ENCODE results near the gene CPNE7.
A peak's percentile ranks its signal among the peaks of the same experiment; 100 is the strongest.

Gene CPNE7

DNA sequence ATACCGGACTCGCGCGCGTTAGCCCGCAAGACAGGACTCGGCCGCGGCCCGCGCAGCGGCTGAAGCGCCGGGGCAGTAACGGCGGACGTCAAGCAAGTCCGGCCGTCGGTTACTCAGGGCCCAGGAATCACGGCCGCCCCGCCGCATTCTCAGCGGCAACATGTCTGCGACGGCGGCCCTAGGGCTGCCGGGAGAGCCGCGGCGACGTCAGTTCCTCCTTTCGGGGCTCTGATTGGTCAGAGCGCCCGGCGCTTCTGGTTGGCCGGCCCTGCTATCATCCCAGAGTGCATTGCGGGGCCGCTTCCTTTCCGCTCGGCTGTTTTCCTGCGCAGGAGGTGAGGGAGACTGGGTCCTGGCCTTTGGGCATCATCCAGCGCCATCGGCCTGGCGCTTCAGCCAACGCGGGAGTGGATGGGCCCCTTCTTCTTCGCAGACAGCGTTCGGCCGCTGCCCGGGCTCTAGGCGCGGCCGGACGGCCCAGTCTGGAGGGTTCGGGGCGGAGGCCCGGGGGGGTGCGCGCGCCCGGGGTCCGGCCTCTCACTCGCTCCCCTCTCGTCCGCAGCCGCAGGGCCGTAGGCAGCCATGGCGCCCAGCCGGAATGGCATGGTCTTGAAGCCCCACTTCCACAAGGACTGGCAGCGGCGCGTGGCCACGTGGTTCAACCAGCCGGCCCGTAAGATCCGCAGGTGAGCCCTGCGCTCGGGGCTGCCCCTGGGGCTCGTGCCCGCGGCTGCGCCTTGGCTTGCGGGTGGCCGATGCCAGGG, 15.0 kb upstream of the CPNE7 start, which contains the start of gene RPL13:
Gene RPL13, plus strand, starts transcription at position 305 of the 764 bp plus-strand sequence. Its CDS starts 278 bp downstream, at position 583.
- Histone ChIP-seq H3K36me3 (ENCODE audit: control insufficient read depth, low read length) (peaks cover 78% of the 10 kb centered on the region), H3K9me2 (replicated peaks; ENCODE audit: control insufficient read depth, low read length) (no peaks in the 10 kb centered on the region)
- TF ChIP-seq CTCF (IDR thresholded peaks at IDR 0.05; ENCODE audit: low read depth, low read length, poor library complexity, severe bottlenecking) (no peak), EZH2phosphoT487 (IDR thresholded peaks at IDR 0.05; ENCODE audit: borderline replicate concordance, low read length) (no peak)

GRCh38 chr16:89561142-89561883, 14.2 kb upstream of the CPNE7 start:
- H4K20me1 ChIP-seq (ENCODE audit: control insufficient read depth, insufficient read depth, low read depth, low read length): peaks cover 37% of the 10 kb centered on the region
- peaks cover 57% of the 10 kb centered on the region for H3F3A ChIP-seq (ENCODE audit: control insufficient read depth, insufficient read depth)
- H3K4me3 ChIP-seq (ENCODE audit: low read length): peak overlapping the region; percentile 97
- H3K27ac ChIP-seq (ENCODE audit: low read depth, low read length): peak overlapping the region; percentile 79
- H3K36me3 ChIP-seq (ENCODE audit: control insufficient read depth, low read length): peaks cover 77% of the 10 kb centered on the region
- peak overlapping the region; percentile 85 for H3K4me2 ChIP-seq (ENCODE audit: low read length)
- H3K79me2 ChIP-seq (ENCODE audit: control insufficient read depth, low read length): peaks cover 43% of the 10 kb centered on the region
- no peaks in the 10 kb centered on the region for H3K27me3 ChIP-seq (ENCODE audit: control insufficient read depth, low read length)
- TF ChIP-seq EZH2phosphoT487 (IDR thresholded peaks at IDR 0.05; ENCODE audit: borderline replicate concordance, low read length): no peak
- no peaks in the 10 kb centered on the region for H3K9me2 ChIP-seq (replicated peaks; ENCODE audit: control insufficient read depth, low read length)
- no peaks in the 10 kb centered on the region for H3K9me3 ChIP-seq (ENCODE audit: control insufficient read depth, insufficient read depth, low read length)
- H3K4me1 ChIP-seq (ENCODE audit: control insufficient read depth, low read length): peaks cover 53% of the 10 kb centered on the region

More for the DNA sequence above, 15.0 kb upstream of the CPNE7 start, which contains the start of gene RPL13:
- peak within 1 kb of the TSS; percentile 97 for H3K4me3 ChIP-seq (ENCODE audit: low read length)
- H3K79me2 ChIP-seq (ENCODE audit: control insufficient read depth, low read length): peaks cover 43% of the 10 kb centered on the region
- H3K4me2 ChIP-seq (ENCODE audit: low read length): peak within 1 kb of the TSS; percentile 85
- peaks cover 32% of the 10 kb centered on the region for H4K20me1 ChIP-seq (ENCODE audit: control insufficient read depth, insufficient read depth, low read depth, low read length)
- peaks cover 47% of the 10 kb centered on the region for H3K4me1 ChIP-seq (ENCODE audit: control insufficient read depth, low read length)
- H3F3A ChIP-seq (ENCODE audit: control insufficient read depth, insufficient read depth): peaks cover 51% of the 10 kb centered on the region
- no peaks in the 10 kb centered on the region for H3K9me3 ChIP-seq (ENCODE audit: control insufficient read depth, insufficient read depth, low read length)
- H3K27me3 ChIP-seq (ENCODE audit: control insufficient read depth, low read length): no peaks in the 10 kb centered on the region
- peak within 1 kb of the TSS; percentile 79 for H3K27ac ChIP-seq (ENCODE audit: low read depth, low read length)

DNA sequence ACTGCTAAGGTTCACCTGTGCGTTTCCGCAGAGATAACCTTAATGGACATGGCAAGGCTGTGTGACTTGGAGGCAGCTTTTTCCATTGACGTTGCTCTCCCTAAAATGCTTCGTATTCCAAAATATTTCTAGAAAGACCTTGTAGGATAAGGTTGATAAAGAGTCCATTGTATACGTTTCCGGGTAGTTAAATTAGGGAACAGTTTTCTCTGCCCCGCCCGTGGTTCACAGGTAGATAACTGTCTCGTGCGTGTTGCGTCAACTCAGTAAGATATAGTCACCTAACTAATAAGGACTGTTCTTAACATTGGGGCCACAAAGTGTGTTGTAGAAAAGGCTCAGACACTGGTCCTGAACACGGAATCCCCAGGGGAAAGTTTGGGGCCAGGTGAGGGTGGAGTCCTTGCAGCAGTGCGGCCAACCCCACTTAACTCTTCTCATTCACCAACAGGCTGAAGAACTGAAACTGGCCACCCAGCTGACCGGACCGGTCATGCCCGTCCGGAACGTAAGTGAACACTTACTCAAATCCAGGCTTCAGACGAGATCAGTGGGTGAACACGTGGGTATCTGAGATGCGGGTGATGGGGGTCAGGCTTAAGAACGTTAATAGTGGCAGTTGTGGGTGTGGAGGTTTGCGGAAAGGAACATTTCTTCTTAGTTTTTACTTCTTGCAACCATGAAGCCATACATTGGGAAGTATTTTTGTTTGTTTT, 13.5 kb upstream of the CPNE7 start:
- Histone ChIP-seq H3K27ac (ENCODE audit: low read depth, low read length) (peak overlapping the region; percentile 79), H3K9me3 (ENCODE audit: control insufficient read depth, insufficient read depth, low read length) (no peaks in the 10 kb centered on the region), H3K36me3 (ENCODE audit: control insufficient read depth, low read length) (peaks cover 72% of the 10 kb centered on the region), H3K4me2 (ENCODE audit: low read length) (peak overlapping the region; percentile 85), H3K4me1 (ENCODE audit: control insufficient read depth, low read length) (peaks cover 53% of the 10 kb centered on the region), H3K9me2 (replicated peaks; ENCODE audit: control insufficient read depth, low read length) (no peaks in the 10 kb centered on the region), H3K4me3 (ENCODE audit: low read length) (peak overlapping the region; percentile 97), H4K20me1 (ENCODE audit: control insufficient read depth, insufficient read depth, low read depth, low read length) (peaks cover 37% of the 10 kb centered on the region), H3F3A (ENCODE audit: control insufficient read depth, insufficient read depth) (peaks cover 62% of the 10 kb centered on the region), H3K79me2 (ENCODE audit: control insufficient read depth, low read length) (peaks cover 43% of the 10 kb centered on the region), H3K27me3 (ENCODE audit: control insufficient read depth, low read length) (no peaks in the 10 kb centered on the region)
- TF ChIP-seq CTCF (IDR thresholded peaks at IDR 0.05; ENCODE audit: low read depth, low read length, poor library complexity, severe bottlenecking): no peak
- no peak for TF ChIP-seq EZH2phosphoT487 (IDR thresholded peaks at IDR 0.05; ENCODE audit: borderline replicate concordance, low read length)

Measured in DOHH2 (cell line).